ENCODE data around the gene TBC1D3B.
"Not testable (repeated sequence)": the region's sequence is repeated elsewhere in the genome, so short reads cannot be mapped to it uniquely, and the experiment has no call there.

TBC1D3B gene

DNA sequence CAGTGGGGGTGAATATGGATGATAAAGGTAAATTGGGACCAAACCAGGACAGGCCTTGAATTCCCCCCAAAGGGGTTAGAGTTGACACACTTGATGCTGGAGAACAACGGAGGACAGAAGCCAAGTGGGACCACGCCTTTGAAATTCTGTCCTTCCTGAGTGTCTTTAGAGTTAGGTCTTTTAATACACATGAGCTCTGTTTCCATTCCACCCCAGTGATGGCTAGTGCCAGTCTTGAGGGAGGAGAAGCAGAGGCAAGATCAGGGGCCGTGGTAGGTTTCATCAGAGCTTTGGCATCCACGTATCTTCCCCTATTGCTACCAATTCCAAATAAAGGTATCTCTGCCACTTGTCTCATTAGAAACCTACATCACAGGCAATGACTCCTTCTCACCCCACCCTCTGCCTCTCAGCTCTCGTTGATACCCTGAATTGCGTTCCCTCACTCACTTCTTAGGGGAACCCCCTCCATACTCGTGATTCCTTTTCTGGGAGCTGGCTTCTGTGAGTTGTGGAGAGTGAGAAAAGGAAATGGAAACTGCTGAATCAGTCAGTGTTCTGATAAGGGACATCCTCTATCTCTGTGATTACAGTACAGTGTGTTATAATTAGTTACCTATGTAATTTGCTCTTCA, 22.5 kb upstream of the TBC1D3B start:
- peak; percentile 55 for DNase-seq

DNA sequence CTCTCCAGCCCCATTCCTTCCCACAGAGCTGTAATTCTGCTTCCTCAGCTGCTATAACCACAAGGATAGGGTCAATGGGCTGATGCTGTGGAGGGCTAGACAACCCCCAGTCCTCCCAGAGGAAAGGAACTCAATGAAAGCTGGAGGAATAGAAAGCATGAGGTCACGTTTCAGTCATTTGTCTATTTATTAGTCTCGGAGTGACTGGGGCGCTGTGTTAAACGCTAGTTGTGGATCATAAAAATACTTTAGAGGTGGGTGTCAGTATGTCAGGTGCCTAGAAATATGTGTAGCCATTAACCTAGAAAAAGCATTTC, 20.9 kb upstream of the TBC1D3B start:
- DNase-seq, result no peak

DNA sequence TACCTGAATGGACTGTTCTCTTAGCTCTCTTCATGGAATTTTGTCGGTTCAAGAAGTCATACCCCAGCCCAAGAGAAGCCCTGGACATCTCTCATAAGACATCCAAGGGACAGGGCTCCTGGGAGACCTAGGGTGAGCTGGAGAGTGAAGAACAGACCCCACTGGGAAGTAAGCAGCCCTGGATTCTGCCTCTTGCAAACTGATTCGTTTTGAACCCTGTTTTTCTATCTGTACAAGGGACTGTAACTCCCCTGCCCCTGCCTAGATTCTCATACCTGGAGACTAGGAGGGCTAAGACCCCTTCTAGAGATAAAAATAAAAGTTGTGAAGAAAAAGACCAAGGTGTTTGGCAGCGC, 19.7 kb upstream of the TBC1D3B start:
- DNase-seq, result no peak

DNA sequence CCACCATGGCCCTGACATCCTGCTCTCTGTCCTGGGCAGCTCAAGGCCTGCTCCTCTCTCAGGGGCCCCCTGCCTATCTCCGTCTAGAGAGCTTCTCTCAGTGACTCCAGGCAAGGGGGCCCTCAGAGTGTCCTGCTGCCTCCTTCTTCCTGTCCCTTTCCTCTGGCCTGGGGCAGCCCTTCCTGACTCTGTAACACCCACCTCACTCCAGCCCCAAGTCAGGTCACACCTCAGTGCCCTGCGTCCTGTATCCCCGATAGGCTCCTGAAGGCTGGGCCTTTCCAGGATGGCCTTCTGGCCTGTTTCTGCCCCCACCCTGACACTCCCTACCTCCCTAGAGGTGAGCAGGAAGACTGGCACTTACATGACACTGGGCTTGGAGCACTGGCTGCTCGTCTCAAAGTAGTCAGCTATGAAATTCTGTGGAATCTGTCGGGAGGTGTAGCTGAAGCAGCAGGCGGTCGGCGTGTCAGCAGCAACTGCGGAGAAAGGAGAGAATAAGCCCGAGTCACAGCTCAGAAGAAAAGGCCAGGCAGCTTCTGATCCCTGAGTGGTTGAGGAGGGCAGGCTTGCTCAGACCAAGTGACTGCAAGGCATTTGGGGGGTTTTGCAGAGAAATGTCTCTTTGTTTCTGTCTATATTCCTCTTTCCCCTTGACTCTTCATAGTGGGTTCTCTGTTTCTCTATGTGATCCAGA, 19.1 kb upstream of the TBC1D3B start:
- no peak for DNase-seq

DNA sequence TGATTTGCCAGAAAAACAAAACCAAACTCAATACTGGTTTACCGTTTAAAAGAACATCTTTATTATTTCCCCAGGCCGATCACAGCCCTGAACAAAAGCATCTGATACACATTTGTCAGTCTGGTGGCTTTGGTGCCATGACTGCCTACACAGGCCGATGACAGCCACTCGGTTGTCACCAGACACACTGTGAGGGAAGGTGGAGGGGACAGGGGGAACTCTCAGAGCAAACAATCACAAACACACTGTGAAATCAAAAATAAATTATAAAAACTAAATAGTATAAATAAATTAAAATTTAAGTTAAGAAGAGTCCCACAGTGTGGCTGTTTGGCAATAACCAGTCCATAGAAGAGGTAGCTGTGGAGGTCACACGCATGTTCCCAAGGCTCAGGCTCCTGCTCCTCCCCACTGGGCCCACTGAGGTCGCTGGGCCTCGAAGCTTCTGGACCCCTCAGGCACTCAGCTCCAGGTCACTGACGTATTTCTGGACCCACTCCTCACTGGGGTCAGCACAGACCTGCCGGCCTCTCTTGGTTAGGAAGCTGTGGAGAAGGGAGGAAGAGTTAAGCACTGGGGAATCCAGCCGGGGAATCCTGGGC, 18.5 kb upstream of the TBC1D3B start:
- not testable (repeated sequence) for DNase-seq

DNA sequence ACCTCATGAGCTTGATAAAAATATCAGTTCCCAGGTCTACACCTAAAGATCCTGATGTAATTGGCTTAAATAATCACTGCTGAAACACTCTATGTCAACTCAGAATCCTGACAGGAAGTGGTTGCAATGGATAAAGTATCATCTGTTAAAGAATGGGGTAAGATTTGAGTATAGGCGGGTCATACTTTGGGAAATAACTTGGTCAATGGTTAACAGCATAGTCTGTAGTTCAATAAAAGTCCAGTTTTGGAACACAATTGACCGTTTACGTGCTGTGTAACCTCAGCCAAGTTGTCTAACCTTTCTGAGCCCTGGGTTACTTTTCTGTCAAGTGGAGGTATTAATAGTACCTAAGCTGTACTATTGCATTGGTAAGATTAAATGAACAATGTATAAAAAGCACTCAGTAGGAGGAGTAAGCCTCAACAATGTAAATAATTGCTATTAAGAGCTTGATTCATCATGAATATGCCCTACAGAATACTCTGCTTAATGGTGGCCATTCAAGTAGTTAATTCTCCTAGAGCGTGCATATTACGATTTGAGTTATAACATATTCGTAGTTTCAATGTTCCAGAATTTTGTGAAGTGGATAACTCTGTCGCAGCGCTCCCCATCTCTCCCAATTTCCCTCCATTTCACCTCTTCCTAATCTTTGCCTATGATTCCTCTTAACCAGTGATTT, 17.9 kb upstream of the TBC1D3B start:
- not testable (repeated sequence) for DNase-seq

DNA sequence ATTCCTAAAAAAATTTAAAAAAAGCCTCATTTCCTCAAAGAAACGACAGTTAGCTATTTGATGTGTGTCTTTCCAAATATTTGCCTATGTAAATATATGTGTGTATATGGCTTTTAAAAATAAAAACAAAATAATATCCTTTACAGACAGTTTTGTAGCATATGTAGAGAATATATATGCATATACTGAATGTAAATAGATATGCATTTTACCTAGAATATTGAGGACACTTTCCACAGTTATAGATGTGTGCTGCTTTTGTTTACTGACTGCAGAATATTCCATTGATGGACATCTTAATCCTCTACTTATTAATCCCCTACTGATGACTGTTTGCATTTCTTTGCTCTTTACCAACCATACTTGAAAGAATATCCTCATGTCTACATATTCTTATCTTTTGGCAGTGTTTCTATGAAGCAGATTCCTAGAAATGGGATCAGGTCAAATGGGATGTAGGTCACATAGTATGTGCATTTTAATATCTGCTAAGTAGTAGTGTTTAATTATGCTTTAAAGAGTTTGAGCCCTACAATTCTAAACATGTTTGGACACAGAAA, 16.9 kb upstream of the TBC1D3B start:
- DNase-seq, result no peak

DNA sequence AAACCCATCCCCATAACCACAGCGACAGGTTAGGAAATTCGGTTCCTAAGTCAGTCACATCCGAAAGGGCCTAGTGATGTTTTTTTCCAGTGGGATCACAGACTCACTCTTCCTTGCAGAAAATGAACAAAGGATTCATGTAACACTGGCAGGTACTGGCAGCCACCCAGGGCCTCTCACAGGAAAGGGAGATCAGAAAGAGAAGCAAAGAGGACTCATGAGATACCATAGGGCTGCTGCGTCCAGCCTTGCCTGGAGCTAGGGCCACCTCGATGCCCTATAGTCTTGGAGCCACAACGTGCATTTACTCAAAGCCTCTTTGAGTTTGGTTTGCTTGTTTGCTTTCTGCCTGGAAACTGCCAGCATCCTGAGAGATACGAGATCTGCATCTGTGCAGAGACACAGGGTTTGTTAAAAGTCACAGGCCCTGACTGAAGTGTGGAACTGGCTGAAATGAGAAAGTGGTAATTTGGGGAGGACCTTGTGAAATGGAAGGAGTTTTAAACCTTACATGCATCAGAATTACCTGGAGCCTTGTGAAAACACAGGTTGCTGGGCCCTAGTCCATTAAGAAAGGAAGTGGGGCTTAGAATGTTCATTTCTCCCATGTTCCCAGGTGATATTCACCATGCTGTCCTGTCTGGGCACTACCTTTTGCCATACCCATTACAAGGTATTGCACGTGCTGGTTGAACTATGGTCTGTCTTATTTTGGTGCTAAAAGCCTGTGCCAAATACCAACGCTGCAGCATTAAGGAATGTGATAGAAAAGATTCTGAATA, 14.3 kb upstream of the TBC1D3B start:
- DNase-seq, result not testable (repeated sequence)

DNA sequence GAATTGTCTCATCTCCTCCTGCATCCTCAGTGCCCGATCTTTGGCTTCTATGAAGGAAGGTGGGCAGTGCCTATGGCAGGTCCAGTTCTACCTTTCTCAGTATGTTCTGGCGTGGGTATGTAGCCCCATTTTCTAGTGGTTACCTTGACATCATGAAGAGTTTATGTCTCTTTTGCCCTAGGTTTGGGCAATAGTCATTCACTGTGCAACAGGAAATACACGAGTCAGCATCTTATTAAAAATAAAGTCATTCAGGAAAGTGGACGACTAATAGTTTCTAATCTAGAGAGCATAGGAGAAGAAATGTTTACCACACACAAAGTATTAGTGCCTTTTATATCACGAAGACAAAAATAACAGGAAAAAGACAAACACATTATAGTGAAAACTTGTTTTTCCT, 13.6 kb upstream of the TBC1D3B start:
- DNase-seq, result not testable (repeated sequence)

DNA sequence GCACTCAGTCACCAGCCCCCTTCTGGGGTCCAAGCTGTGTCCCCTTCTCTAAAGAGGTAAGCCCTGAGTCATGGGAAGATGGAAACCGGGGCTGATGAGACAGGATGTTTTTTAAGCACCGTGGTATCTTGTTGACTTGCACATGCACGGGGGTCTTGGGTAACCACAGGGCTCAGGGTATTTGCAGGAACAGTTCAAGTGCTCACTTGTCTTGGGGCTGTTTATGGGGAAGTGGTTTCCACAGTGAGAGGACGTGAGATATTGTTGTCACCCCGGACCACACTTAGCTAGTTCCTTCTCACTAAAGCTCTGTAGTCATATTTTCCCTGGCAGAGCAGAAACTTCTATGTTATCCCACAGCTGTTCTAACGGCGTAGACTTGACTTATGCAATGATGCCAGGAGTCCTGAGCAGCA, 12.5 kb upstream of the TBC1D3B start:
- DNase-seq, result peak; percentile 46

DNA sequence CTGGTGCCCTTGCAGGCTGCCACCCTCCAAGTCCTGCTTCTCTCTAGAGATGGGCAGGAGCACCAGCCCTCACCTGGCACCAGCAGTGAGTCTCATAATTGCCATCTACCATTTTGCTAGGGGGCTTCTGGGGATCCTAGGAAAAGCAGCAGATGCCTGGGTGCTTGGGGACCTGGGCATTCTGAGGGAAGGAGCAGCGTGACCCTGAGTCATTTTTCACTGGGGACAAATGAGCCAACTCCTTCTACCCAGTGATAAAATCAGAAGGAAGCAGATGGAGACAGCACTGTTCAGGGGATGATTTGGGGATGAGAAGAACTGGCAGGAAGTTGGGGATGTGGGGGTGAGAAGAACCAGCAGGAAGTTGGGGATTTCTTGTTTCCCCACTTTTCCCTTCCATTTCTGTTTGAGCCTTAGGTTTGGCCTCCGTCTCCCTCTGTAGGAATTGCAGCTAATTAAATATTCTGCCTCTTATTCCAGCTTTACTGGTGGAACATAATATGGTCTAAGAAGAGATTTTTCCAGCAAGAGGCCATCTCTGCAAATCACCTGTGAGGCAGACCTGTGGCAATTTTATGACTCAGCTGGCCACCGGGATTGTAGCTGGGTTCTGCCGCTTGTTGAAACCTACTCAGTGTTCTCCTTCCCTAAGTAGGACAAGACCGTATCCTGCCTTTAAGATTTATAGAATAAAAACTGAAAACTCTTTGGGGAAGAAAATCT, 11.7 kb upstream of the TBC1D3B start:
- DNase-seq, result not testable (repeated sequence)

DNA sequence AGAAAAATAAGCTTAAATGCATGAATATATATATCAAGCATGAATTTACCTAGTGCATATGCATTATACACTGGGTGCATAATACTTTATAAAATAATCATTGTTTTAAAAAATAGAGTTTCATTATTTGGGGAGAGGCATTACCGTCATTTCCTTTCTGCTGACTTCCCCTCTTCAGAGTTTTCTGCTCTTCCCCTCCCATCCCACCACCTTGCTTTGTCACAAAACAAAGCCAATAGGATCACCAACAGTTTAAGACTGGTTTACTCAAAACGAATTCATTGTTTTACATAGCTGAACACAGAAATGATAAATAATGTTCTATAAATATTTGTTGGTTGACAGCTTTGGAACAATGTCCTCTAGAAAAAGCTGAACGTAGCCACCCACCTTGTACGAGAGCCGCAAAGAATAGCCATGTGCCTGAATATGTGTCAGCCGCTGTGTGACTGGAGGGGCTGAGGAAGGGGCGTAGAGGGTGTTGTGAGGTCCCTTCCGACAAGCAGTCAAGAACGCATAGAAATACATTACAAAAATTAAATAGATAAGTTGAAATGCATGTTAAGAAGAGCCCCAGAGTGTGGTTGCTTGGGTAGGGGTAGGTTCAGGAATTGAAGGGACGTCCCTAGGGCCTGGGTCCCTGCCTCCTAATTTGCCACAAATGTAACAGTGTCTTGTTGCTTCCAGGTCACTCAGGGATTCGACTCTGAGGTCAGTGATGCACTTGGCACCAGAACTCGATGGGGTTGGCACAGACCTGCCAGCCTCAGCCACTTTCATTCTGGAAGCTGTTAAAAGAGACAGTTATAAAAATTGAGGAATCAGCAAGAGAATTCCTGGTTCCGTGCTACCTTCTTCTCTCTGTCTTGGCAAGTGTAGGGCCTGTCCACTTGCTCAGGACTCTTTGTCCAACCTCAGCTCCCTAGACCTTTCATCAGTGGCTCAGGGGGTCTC, 10.7 kb upstream of the TBC1D3B start:
- DNase-seq, result not testable (repeated sequence)

DNA sequence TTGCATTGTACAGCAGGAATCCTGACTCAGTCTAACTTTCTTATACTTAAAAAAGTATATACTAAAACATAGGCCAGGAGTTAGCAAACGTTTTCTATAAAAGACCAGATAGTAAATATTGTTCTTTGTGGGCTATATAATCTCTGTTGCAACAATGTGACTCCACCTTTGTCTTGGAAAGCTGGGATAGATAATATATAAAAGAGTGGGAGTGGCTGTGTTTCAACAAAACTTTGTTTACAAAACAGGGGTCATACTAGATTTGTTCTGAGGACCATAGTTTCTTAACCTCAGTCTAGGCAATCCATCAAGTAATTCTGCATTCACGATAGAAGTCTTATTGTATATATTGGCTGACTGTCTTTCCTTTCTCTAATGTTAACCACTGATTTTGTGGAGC, 9.0 kb upstream of the TBC1D3B start:
- no peak for DNase-seq

DNA sequence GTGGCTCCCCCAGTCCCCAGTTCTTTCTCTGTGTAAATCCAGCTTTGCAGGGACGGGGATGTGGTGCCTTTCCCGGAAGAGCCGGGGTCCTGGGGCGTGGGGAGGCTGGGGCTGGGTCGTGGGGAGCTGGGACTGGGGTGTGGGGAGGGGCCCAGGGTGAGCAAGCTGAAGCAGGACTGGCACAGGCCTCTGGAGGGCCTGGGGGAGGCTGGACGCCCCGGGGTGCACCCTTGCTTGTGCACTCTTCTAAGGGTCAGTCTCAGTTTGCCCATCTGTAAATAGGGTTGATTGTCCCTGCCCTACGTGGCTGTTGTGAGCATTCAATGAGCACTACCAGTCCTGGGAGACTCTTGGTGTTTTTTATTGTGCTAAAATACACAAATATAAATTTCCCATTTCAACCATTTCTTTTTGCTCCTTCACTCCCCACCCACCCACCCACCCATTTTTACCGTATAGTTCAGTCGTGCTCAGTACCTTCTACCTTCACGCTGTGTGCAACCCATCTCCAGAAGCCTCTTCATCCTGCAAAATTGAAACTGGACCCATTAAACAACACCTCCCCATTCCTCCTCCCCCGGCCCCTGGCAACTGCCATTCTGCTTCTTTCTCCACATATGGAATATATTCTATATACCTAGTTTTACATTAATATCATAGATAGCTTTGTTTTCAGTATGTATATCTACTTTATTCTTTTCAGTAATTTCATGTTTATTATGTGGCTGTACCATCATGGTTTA, 7.8 kb upstream of the TBC1D3B start:
- no peak for DNase-seq

DNA sequence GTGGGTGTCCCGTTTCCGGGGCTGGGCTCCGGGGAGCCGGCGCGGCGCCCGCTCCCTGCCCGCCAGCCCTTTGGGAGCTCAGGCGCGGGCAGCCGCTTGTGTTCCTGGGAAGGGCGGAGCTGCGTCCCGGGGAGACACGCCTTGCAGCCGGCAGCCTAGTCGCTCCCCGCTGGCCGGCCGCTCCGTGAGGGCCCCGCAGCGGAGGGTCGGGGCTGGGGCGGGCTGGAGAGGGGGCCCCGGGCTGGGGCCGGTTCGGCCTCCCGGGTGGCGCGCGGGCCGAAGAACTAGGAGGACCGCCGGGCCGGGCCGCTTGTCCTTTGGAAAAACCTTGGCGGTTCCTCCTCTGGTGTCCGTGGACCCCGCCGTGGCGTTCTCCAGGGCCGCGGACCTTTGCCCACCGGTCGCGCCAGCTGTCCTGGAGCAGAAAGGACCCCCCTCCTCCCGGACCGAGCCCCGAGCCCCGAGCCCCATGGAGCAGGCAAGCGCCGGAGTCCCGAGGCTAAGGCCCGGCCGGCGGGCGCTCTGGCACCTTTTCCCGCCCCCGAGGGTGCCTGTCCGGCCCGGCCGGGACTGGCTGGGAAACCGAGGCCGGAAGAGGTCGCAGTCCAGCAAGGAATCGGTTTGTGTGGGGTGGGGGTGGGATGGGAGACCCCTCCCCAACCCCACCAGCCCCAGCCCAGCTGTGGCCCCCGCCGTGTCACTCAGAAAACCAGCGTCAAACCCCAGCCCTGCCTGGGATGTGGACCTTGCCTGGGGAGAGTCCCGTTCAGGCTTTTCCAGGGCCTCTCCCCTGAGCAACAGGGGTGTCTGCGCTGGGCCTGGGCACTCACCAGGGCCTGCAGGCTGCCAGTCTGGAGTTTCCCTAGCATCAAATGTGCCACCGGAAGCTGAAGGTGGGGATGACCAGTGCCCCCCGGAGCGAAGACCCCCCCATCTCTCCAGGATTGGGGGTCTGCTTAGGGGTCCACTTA, 6.8 kb upstream of the TBC1D3B start:
- DNase-seq, result no peak

DNA sequence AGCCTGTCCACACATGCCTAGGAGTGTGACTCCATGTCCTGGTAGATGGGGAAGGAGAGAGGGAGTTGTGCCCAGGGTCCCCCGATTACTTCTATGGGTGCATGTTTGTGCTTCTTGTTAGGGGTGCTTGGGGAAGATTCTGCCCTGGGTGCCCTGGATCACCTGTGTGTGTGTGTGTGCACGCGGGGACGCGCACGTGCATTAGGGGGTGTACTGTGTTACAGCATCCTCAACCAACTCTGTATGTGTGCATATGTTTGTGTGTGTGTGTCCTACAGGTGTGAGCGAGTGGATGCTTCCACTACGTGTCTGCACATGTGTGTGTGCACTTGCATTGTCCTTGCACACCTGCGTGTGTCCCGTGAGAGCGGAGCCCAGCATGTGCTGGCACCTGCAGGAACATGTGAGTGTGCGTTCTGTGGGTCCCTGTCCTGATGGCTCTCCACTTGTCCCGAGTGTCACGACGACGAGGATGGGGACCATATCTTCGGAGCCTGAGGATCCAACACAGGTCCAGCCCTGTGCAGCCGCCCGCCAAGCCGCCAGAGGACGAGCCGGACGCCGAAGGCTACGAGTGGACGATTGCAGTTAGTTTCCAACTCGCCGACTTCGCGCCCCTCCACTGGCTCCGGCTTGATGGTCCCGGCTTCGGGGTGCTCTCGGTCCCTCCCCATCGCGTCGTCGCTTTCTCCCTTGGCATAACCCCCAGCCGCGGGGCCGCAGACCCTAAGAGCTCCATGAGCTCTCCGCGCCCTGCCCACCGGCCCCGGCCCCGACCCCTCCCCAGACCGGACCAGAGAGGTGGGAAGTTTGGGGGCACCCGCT, 6.0 kb upstream of the TBC1D3B start:
- DNase-seq, result no peak

DNA sequence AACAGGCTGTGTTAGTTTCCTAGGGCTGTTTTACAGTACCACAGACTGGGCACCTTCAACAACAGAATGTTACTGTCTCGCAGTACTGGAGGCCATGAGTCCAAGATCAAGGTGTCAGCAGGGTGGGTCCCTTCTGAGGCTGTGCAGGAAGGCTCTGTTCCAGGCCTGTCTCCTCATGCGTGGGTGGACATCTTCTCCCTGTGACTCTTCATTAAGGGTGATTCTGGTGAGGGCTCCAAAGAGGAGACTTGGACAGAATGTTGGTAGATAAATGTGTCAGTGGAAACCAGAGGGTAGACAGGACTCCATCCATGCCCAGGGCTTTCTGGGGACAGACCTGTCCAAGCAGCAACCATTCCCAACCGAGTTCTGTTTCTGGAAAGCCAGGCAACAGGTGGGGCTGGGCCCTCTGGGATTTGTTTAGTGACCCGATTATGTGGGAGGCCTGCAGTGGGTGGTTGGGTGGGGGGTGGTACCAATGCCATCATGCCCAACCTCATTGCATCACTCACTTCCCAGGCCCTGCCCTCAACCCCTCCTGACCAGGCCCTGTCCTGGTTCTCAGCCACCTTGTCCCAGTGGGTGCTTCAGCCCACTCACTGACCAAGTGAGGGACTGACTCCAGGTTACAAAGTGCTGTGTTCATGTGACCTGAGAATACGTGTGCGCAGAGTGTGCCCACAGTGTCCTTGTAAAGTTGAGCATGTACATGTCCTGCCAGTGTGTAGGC, 5.2 kb upstream of the TBC1D3B start:
- DNase-seq, result not testable (repeated sequence)

Data from CD4-positive, alpha-beta T cell treated with Interleukin-10 for 1 hour (primary cell).